NCI-H146 (cell line): ENCODE measurements around the gene RAPGEF4.
A peak's percentile ranks its signal among the peaks of the same experiment; 100 is the strongest.

Experiments
- DNase-seq: peaks from one replicate; lab custom pipeline; 2025; lab: John Stamatoyannopoulos, UW

Gene RAPGEF4

DNA sequence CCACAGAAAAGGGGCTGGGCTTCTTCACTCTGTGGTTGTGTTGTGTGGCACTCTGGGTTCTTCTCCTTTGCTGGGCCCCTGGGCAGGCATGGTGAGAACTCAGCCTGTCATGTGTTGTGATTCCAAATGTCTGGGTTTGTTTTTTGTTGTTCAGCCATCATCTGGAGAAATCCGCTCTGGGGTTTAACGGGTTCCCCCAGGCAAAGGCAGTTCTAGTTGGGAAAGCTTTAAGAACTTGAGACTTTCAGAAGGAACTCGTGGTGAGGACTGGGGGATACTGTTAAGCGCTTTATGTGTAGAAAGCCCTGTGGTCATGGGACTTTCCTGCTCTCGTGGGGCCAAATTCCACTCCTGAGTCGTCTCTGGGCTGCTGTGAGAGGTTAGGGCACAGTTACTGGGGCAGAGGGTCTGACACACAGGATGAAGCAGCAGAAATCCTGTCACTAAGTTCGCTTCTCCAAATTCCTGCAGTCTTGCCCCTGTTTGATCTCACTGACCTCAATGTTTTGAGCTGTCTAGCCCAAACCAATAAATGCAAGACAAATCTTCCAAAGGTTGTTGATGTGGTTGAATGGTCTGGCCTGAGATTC lies 87.7 kb downstream of the RAPGEF4 start:
- no peak for DNase-seq

DNA sequence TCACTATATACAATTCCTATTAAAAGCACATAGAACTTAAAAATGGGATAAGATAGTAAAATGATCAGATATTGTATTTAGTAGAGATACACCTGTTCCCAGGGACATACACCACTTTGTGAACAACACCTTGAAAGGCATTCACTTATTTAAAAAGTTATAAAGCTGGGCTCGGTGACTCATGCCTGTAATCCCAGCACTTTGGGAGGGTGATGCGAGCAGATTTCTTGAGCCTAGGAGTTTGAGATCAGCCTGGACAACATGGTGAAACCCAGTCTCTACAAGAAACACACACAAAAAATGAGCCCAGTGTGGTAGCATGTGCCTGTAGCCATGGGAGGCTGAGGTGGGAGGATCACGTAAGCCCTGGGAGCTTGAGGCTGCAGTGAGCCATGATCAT lies 90.9 kb downstream of the RAPGEF4 start:
- no peak for DNase-seq

- no peak for DNase-seq
These were observed 93.6 kb downstream of the RAPGEF4 start for GRCh38 chr2:172829229-172829628.

DNA sequence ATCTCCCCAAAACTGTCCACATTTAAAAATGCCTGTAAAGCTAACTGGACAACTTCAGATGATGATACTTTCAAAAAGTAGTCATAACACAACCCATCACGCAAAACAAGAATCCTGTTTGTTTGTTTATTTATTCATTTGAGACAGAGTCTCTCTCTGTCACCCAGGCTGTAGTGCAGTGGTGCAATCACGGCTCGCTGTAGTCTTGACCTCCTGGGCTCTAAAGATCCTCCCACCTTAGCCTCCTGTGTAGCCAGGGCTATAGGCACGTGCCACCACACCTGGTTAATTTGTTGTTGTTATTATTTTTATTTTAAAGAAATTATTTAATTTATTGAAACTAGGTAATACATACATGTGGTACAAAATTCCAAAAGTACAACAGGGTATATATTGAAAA lies 94.8 kb downstream of the RAPGEF4 start:
- no peak for DNase-seq

DNA sequence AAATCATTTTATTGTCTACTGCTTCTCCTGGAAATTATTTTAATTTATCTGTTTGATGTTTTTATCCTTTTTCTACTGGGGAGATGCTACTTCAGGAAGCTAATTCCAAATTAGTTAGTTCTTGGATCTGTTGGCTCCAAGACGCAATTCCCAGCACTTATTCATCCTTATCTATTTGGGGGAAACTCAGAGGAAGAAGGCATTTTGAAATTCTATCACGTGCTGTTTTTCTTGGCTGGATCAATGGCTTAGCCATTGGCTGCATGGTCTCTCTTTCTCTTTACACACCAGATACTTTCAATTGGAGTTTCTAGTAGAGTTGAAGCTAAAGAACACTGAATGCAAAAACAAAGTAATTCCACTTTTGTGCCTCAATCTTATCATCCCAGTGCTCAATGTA lies 98.3 kb downstream of the RAPGEF4 start:
- no peak for DNase-seq

DNA sequence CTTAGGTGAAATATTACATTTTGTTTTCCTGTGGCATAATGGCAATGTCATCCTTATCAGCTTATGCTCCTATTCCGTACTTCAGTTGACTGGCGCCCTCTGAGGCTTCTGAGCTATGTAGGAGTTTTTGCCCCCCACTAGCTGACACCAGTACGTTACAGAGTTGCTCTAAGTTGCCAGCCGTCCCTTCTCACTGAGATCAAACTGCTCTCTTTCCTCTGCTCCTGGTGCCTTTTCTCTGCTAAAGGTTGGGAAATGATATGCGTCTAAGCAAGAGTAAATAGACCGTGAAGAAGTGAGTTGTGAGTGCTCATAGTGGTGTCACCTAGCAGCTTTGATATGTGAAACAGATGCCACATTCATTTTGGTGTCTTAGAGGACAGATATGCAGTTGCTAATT lies 99.2 kb downstream of the RAPGEF4 start:
- DNase-seq: no peak

DNA sequence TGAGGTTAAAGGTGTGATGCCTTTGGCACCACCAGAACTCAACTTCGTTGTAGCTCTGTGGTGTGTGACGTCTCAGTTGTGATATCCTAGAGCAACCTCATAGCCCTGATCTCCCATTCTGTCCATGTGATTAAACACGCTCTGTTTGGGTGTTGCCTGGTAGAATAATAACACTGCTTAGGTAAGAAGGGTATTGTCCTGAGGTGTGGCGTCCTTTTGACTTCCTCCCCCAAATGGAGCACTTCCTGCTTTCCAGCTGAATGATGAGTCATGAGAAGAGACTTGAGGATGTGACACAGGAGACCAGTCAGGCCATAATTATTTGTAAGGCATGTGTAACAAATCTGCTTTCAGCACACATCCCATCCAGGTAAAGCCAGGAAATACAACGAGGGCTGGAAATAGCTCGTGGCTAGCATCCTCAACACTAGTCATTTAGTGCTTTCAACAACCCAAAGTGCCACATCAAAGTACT lies 100.7 kb downstream of the RAPGEF4 start:
- no peak for DNase-seq

- no peak for DNase-seq
These were observed 101.2 kb downstream of the RAPGEF4 start for GRCh38 chr2:172836827-172837226.

DNA sequence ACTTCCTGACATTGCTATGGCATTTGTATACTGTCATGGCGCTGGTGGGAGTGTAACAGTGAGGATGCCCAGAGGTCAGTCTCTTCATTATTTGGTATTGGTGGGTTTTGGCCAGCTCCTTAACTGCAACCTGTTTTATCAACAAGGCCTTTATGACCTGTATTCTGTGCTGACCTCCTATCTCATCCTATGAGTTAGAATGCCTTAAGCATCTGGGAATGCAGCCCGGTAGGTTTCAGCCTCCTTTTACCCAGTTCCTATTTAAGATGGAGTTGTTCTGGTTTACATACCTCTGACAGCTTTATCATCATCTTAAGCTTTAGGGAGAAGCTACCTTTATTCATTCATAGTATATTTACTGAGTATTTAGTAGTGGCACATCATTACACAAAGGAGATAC lies 103.8 kb downstream of the RAPGEF4 start:
- DNase-seq: no peak

DNA sequence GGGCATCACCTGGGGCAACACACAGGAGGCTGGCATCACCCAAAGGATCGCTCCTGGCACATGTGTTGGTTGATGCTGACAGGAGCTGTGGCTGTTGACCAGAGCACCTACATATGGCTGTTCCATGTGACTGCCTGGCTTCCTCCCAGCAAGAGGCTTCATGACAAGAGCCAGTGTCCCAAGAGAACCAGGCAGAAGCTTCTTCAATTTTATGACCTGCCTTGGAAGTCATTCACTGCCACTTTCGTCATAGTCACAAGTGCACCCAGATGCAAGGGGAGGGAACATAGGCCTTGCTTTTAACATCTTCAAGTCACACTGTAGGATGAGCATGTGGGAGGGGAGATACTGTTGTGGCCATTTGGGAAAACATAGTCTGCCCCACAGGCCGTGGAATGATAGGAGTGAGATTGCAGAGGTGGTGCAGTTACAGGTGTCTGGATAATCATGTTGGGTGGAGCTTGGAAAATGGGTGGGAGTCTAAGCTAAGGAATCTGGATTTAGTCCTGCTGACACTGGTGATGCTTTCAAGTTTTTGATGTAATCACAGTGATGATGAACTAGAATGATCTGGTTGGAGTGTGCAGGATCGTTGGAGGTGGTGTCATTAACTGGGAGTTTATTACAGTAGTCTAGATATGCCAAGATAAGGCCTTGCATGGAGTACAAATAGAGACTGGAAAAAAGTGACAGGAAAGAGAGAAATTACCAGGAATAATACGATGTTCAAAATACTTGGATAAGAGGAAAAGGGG lies 107.0 kb downstream of the RAPGEF4 start:
- no peak for DNase-seq

- DNase-seq: peak; percentile 3
These were observed 107.6 kb downstream of the RAPGEF4 start for GRCh38 chr2:172843266-172843582.

- DNase-seq: peak; percentile 12
These were observed 108.5 kb downstream of the RAPGEF4 start for GRCh38 chr2:172843902-172844715.

DNA sequence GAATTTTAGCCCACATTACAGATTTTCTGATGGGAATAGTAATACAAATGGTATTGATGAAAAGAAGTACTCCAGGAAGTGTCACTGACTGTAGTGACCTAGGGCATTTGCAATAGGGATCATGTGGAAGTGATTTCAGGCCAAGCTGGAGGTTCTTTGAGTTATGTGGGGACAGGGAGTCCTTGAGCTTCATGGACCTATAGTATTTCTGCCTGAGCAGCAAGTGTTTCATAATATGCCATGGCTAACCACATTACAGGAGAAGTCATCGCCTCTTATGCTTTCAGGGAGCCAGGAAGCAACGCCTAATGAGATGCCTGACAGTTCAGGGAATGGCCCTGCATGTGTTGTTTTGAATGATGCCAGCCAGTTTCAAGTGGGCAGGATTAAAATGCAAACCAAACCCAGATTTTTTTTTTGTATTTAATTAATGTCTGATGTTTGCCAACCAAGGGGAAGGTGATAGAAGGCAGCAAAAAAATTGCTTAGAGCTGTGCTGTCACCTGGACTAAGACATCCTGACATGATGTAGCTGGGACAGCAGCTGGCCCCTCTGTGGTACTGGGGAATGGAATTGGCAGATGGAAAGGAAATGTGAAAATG lies 109.5 kb downstream of the RAPGEF4 start:
- DNase-seq: no peak

GRCh38 chr2:172846551-172846950 lies 110.9 kb downstream of the RAPGEF4 start:
- no peak for DNase-seq

- DNase-seq: no peak
These were observed 111.5 kb downstream of the RAPGEF4 start for GRCh38 chr2:172847188-172847587.

GRCh38 chr2:172848519-172848918 lies 112.9 kb downstream of the RAPGEF4 start:
- no peak for DNase-seq

GRCh38 chr2:172849519-172850217 lies 114.0 kb downstream of the RAPGEF4 start:
- no peak for DNase-seq

- no peak for DNase-seq
These were observed 119.9 kb downstream of the RAPGEF4 start for GRCh38 chr2:172855588-172855987.

DNA sequence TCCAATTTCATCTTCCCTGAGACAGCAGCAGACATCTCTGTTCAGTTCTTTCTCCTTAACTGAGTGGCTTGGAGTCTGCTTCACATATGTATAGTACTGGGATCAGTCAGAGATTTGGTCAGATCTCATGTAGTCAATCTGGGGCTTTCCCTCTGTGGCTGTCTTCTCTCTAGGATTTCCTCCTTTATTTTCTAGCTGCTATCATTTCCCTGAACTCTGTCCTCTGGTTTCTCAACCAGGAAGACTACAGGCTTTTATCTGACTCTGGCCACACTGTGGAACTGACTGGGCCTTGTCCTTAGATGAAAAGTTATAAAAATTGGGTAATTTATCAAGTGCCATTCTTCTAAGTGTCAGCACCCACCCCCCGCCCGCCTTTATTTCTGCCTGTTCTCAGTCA lies 121.0 kb downstream of the RAPGEF4 start:
- no peak for DNase-seq

DNA sequence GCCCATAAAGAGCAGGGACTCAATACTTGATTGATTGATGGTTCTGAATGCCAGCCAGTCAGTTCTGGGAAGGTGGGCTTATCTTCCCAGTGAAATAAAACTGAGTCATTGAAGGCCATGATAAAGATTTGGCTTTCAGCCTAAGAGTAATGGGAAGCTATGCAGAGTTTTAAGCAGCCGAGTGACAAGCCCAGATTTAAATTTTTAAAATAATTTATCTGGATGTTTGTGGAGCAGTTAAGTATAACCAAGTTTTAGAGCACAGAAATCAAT lies 122.8 kb downstream of the RAPGEF4 start:
- no peak for DNase-seq

DNA sequence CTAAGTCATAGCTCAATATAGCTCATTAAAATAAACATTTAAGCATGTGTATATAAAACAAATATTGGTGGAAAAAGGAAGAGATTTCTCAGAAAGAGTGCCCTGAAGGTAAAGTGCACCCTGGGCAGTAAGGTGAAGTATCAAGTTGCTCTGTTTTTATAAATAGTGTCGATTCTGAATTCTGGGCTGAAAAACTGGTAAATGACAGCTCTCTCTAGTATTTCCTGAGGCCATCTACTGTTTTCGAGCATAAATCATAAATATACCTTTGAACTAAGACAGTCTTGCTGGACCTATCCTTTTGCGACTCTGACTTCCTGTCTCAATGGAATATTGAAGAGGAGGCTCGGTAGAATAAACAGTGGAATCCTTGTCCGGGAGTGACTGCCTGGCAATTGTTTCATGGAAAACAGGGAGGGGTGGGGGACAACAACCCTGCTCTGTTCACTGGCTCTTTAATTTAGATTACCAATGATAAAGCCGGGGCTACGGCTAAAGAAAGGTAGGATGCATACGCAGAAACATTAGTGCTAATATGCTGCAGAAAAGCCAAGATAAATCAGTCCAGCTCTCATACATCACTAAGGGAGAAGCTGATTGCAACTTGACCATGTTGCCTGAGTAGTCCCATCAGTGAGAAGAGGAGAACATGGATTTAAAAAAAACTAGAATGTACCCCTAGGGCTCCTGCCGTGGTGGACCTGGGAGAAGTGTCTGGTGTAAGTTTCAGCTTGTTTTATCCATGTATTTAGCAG lies 124.1 kb downstream of the RAPGEF4 start:
- DNase-seq: peak; percentile 60

DNA sequence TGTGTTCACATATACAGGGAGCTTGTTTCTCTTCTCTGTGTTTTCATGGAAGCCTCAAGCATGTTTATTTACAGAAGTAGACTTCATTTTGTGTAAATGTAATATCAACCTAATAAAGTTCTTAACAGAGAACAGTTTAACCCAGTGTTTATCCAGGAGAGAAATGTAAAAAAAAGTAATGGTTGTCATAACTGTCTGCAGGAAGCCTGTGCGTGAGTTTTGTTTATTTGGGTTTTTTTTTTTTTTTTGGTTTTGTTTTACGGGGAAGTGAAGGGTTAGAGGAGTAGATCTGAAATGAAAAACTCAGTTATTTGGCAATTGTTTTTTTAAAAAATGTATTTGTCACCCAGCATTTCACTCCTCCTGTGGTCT lies 124.7 kb downstream of the RAPGEF4 start:
- no peak for DNase-seq
